DND-41 (cell line): ENCODE measurements around the gene STARD10.

Experiments
- EZH2 ChIP-seq: IDR thresholded peaks from 3 replicates; pipeline ENCODE4 v1.6.1; 2012; ENCODE audit warnings: borderline replicate concordance, low read depth, mild to moderate bottlenecking, moderate library complexity, low read length, inconsistent platforms; ENCODE audit not compliant: severe bottlenecking
- TF ChIP-seq, protein P1 (sequence below): IDR thresholded peaks from 2 replicates; pipeline ENCODE4 v1.5.1; 2012; ENCODE audit warnings: borderline replicate concordance, low read length, moderate library complexity, mild to moderate bottlenecking; ENCODE audit not compliant: poor library complexity, severe bottlenecking; ENCODE audit errors: extremely low read depth

GRCh38 chr11:72842126-72842525 is 48.3 kb upstream of the STARD10 start:
- TF ChIP-seq, protein P1, sequence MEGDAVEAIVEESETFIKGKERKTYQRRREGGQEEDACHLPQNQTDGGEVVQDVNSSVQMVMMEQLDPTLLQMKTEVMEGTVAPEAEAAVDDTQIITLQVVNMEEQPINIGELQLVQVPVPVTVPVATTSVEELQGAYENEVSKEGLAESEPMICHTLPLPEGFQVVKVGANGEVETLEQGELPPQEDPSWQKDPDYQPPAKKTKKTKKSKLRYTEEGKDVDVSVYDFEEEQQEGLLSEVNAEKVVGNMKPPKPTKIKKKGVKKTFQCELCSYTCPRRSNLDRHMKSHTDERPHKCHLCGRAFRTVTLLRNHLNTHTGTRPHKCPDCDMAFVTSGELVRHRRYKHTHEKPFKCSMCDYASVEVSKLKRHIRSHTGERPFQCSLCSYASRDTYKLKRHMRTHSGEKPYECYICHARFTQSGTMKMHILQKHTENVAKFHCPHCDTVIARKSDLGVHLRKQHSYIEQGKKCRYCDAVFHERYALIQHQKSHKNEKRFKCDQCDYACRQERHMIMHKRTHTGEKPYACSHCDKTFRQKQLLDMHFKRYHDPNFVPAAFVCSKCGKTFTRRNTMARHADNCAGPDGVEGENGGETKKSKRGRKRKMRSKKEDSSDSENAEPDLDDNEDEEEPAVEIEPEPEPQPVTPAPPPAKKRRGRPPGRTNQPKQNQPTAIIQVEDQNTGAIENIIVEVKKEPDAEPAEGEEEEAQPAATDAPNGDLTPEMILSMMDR, result no peak
- no peak for TF ChIP-seq EZH2
